ENCODE results near the gene XCL1. TPM values are rescaled to one million over a fixed set of nuclear protein-coding genes. Genes with fewer than 3 reads are reported as not detected.
A peak's percentile ranks its signal among the peaks of the same experiment; 100 is the strongest.

Gene XCL1
- total and polyA plus RNA-seq, 2 of the 13 experiments (the other 11 are each of a cell fraction or from before 2014, with no cell fraction given), result 2.5 to 7.6 TPM

- Histone ChIP-seq H3K9ac (ENCODE audit: insufficient read depth, low read depth, low read length) (no peak overlapping the region; the same call in 1 of the 2 replicates), H3K27ac (ENCODE audit: extremely low read length, insufficient read depth, low read length) (peak overlapping the region; percentile 74), H2AFZ (ENCODE audit: low read length) (no peak overlapping the region), H3K4me3 (replicated peaks in 1 of 3; ENCODE audit: insufficient read depth in 1 of 3, low read depth in 2 of 3, low read length in 3 of 3) (no peak overlapping the region), H4K20me1 (ENCODE audit: insufficient read depth, low read length) (no peaks in the 10 kb centered on the region), H3K4me2 (ENCODE audit: low read depth, low read length) (peak overlapping the region; percentile 21), H3K79me2 (ENCODE audit: insufficient read depth, low read length) (peaks cover 2% of the 10 kb centered on the region), H3K9me3 (ENCODE audit: low read length) (no peaks in the 10 kb centered on the region), H3K36me3 (replicated peaks in 1 of 2; ENCODE audit: control insufficient read depth in 1 of 2, insufficient read depth in 2 of 2, low read length in 2 of 2) (no peaks in the 10 kb centered on the region), H3K4me1 (ENCODE audit: insufficient read depth, low read length) (peaks cover 79% of the 10 kb centered on the region), H3K27me3 (ENCODE audit: control insufficient read depth in 1 of 2, insufficient read depth in 2 of 2, low read length in 2 of 2) (no peaks in the 10 kb centered on the region)
- peak; percentile 26 for TF ChIP-seq HNF4A (CRISPR knock-in tag; IDR thresholded peaks at IDR 0.05)
- TF ChIP-seq, protein P1, sequence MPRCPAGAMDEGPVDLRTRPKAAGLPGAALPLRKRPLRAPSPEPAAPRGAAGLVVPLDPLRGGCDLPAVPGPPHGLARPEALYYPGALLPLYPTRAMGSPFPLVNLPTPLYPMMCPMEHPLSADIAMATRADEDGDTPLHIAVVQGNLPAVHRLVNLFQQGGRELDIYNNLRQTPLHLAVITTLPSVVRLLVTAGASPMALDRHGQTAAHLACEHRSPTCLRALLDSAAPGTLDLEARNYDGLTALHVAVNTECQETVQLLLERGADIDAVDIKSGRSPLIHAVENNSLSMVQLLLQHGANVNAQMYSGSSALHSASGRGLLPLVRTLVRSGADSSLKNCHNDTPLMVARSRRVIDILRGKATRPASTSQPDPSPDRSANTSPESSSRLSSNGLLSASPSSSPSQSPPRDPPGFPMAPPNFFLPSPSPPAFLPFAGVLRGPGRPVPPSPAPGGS (CRISPR knock-in tag; IDR thresholded peaks at IDR 0.05), result no peak
- TF ChIP-seq SOX6 (IDR thresholded peaks at IDR 0.05), result no peak
- TF ChIP-seq SOX6 (CRISPR knock-in tag; IDR thresholded peaks at IDR 0.05), result 0 out of 2 replicates have a peak, but pooled peaks have one; percentile 9
- TF ChIP-seq, protein P2, sequence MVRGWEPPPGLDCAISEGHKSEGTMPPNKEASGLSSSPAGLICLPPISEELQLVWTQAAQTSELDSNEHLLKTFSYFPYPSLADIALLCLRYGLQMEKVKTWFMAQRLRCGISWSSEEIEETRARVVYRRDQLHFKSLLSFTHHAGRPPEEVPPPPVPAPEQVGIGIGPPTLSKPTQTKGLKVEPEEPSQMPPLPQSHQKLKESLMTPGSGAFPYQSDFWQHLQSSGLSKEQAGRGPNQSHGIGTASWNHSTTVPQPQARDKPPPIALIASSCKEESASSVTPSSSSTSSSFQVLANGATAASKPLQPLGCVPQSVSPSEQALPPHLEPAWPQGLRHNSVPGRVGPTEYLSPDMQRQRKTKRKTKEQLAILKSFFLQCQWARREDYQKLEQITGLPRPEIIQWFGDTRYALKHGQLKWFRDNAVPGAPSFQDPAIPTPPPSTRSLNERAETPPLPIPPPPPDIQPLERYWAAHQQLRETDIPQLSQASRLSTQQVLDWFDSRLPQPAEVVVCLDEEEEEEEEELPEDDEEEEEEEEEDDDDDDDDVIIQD (CRISPR knock-in tag; IDR thresholded peaks at IDR 0.05; ENCODE audit: low read depth), result 0 out of 2 replicates have a peak, but pooled peaks have one; percentile 31
- no peak for TF ChIP-seq FOXA1 (IDR thresholded peaks at IDR 0.05)
- peak; percentile 10; the same call in 1 of the 2 replicates for TF ChIP-seq FOXA1 (CRISPR knock-in tag; IDR thresholded peaks at IDR 0.05)
- peak; percentile 27; the same call in 1 of the 2 replicates for TF ChIP-seq EHMT2 (IDR thresholded peaks at IDR 0.05; ENCODE audit: borderline replicate concordance, low read depth, low read length)
- TF ChIP-seq, protein P3, sequence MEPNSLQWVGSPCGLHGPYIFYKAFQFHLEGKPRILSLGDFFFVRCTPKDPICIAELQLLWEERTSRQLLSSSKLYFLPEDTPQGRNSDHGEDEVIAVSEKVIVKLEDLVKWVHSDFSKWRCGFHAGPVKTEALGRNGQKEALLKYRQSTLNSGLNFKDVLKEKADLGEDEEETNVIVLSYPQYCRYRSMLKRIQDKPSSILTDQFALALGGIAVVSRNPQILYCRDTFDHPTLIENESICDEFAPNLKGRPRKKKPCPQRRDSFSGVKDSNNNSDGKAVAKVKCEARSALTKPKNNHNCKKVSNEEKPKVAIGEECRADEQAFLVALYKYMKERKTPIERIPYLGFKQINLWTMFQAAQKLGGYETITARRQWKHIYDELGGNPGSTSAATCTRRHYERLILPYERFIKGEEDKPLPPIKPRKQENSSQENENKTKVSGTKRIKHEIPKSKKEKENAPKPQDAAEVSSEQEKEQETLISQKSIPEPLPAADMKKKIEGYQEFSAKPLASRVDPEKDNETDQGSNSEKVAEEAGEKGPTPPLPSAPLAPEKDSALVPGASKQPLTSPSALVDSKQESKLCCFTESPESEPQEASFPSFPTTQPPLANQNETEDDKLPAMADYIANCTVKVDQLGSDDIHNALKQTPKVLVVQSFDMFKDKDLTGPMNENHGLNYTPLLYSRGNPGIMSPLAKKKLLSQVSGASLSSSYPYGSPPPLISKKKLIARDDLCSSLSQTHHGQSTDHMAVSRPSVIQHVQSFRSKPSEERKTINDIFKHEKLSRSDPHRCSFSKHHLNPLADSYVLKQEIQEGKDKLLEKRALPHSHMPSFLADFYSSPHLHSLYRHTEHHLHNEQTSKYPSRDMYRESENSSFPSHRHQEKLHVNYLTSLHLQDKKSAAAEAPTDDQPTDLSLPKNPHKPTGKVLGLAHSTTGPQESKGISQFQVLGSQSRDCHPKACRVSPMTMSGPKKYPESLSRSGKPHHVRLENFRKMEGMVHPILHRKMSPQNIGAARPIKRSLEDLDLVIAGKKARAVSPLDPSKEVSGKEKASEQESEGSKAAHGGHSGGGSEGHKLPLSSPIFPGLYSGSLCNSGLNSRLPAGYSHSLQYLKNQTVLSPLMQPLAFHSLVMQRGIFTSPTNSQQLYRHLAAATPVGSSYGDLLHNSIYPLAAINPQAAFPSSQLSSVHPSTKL (CRISPR knock-in tag; IDR thresholded peaks at IDR 0.05), result no peak
- TF ChIP-seq FOXA3 (CRISPR knock-in tag; IDR thresholded peaks at IDR 0.05), result no peak
- TF ChIP-seq PPARG (CRISPR knock-in tag; conservative IDR thresholded peaks at IDR 0.05), result no peak
- in situ Hi-C loops (cut with HindIII; ENCODE audit: extremely low pct_ligation_motif_present, low pct_unique_long_range_greater_than_20kb) (no loop called here), intact Hi-C loops (cut with micrococcal nuclease; ENCODE audit: unreplicated experiment) (no loop called here)
- ChIA-PET CTCF (ENCODE audit: low intra/inter-chr PET ratio, low total read pairs) (no interaction called here), POLR2A (no interaction called here)
- ATAC-seq (no peak), FAIRE-seq (no peak), DNase-seq (ENCODE audit: low spot score) (peak; percentile 18)
- 80% methylated on average over 5 of the region's 5 CpGs for WGBS (ENCODE audit: low lambda C conversion rate)
- BruUV-seq (replicated peaks), result no TSS peak
These were observed 22.5 kb upstream of the XCL1 start for GRCh38 chr1:168553680-168554553.
